NCI-H2171 treated with DMSO at 0.1 percent for 48 hours (cell line): ENCODE data around the gene CREBBP.

Experiments used
- DNase-seq: peaks from one replicate; lab custom pipeline; 2025; lab: John Stamatoyannopoulos, UW

The CREBBP gene

GRCh38 chr16:3824121-3824795, 56.3 kb downstream of the CREBBP start:
- no peak for DNase-seq

- no peak for DNase-seq
Measured at GRCh38 chr16:3823427-3823826, 57.1 kb downstream of the CREBBP start.

- DNase-seq: no peak
Measured at GRCh38 chr16:3822366-3823045, 58.0 kb downstream of the CREBBP start.

GRCh38 chr16:3821184-3821583, 59.3 kb downstream of the CREBBP start:
- DNase-seq: no peak

- peak; percentile 82 for DNase-seq
Measured at GRCh38 chr16:3819746-3820724, 60.5 kb downstream of the CREBBP start.

- DNase-seq: no peak
Measured at GRCh38 chr16:3819175-3819527, 61.4 kb downstream of the CREBBP start.

- DNase-seq: no peak
Measured at GRCh38 chr16:3816326-3816725, 64.2 kb downstream of the CREBBP start.

GRCh38 chr16:3814755-3815154, 65.8 kb downstream of the CREBBP start:
- no peak for DNase-seq

GRCh38 chr16:3812469-3813172, 67.9 kb downstream of the CREBBP start:
- DNase-seq: no peak

GRCh38 chr16:3810818-3811217, 69.7 kb downstream of the CREBBP start:
- no peak for DNase-seq

- no peak for DNase-seq
Measured at GRCh38 chr16:3810198-3810664, 70.3 kb downstream of the CREBBP start.

- DNase-seq: no peak
Measured at GRCh38 chr16:3808308-3809063, 72.0 kb downstream of the CREBBP start.

GRCh38 chr16:3807425-3808123, 72.9 kb downstream of the CREBBP start:
- no peak for DNase-seq

GRCh38 chr16:3804426-3805016, 76.0 kb downstream of the CREBBP start:
- no peak for DNase-seq

- no peak for DNase-seq
Measured at GRCh38 chr16:3800477-3801270, 79.8 kb downstream of the CREBBP start.

GRCh38 chr16:3800019-3800418, 80.5 kb downstream of the CREBBP start:
- no peak for DNase-seq

GRCh38 chr16:3799354-3799753, 81.2 kb downstream of the CREBBP start:
- no peak for DNase-seq

- DNase-seq: no peak
Measured at GRCh38 chr16:3798838-3799237, 81.7 kb downstream of the CREBBP start.
